Astrocyte (in vitro differentiated cells and primary cell): Measurements from ENCODE around the gene NLRP9. TPM values are rescaled to one million over a fixed set of nuclear protein-coding genes. Genes with fewer than 3 reads are reported as not detected.

ENCODE experiments used
- DNase-seq: peaks from one replicate; pipeline ENCODE4 v3.0.0-alpha.2; 2010; ENCODE audit warnings: low read depth
- FAIRE-seq: peaks from 2 replicates; lab custom pipeline; 2011; peaks lifted over from hg19 to GRCh38; lab: Jason Lieb, UNC
- H2AFZ ChIP-seq: 2 replicates; pipeline ENCODE4 v1.6.0; 2012; ENCODE audit warnings: low read depth, low read length, inconsistent platforms
- H3K27ac ChIP-seq: 2 replicates; pipeline ENCODE4 v1.5.1; 2011; ENCODE audit warnings: low read depth, low read length, inconsistent platforms
- H3K27me3 ChIP-seq: 2 replicates; pipeline ENCODE4 v1.6.0; 2011; ENCODE audit warnings: low read length, inconsistent platforms; ENCODE audit not compliant: insufficient read depth
- H3K36me3 ChIP-seq: 2 replicates; pipeline ENCODE4 v1.5.1; 2011; ENCODE audit warnings: low read length, inconsistent platforms; ENCODE audit not compliant: insufficient read depth
- H3K4me1 ChIP-seq: 2 replicates; pipeline ENCODE4 v1.5.1; 2011; ENCODE audit warnings: low read length, inconsistent platforms; ENCODE audit not compliant: insufficient read depth
- H3K4me2 ChIP-seq: 2 replicates; pipeline ENCODE4 v1.6.0; 2012; ENCODE audit warnings: low read length, inconsistent platforms
- H3K4me3 ChIP-seq: 2 replicates; pipeline ENCODE4 v1.5.1; 2011; ENCODE audit warnings: low read depth, mild to moderate bottlenecking, low read length, inconsistent platforms; ENCODE audit not compliant: insufficient read depth
- H3K79me2 ChIP-seq: 2 replicates; pipeline ENCODE4 v1.6.0; 2012; ENCODE audit warnings: mild to moderate bottlenecking, low read length, inconsistent platforms; ENCODE audit not compliant: insufficient read depth
- H3K9ac ChIP-seq: 2 replicates; pipeline ENCODE4 v1.6.0; 2012; ENCODE audit warnings: mild to moderate bottlenecking, low read length, inconsistent platforms
- H3K9me3 ChIP-seq: 2 replicates; pipeline ENCODE4 v1.5.1; 2012; ENCODE audit warnings: low read depth, mild to moderate bottlenecking, low read length, inconsistent platforms; ENCODE audit not compliant: insufficient read depth
- H4K20me1 ChIP-seq: 2 replicates; pipeline ENCODE4 v1.6.0; 2012; ENCODE audit warnings: low read length, inconsistent platforms; ENCODE audit not compliant: insufficient read depth
- H3K27ac Mint-ChIP-seq: one replicate; pipeline ENCODE4 v1.8.0; 2021; ENCODE audit warnings: mild to moderate bottlenecking, mixed read lengths; ENCODE audit not compliant: unreplicated experiment
- H3K27me3 Mint-ChIP-seq: one replicate; pipeline ENCODE4 v1.8.0; 2021; ENCODE audit warnings: low read depth, mixed read lengths; ENCODE audit not compliant: unreplicated experiment
- H3K36me3 Mint-ChIP-seq: one replicate; pipeline ENCODE4 v1.8.0; 2021; ENCODE audit warnings: low read depth, mixed read lengths; ENCODE audit not compliant: unreplicated experiment
- H3K4me1 Mint-ChIP-seq: one replicate; pipeline ENCODE4 v1.8.0; 2021; ENCODE audit warnings: low read depth, mixed read lengths; ENCODE audit not compliant: unreplicated experiment
- H3K4me3 Mint-ChIP-seq: one replicate; pipeline ENCODE4 v1.8.0; 2021; ENCODE audit warnings: mild to moderate bottlenecking, moderate library complexity, mixed read lengths; ENCODE audit not compliant: unreplicated experiment
- H3K9me3 Mint-ChIP-seq: one replicate; pipeline ENCODE4 v1.8.0; 2021; ENCODE audit warnings: mild to moderate bottlenecking, mixed read lengths; ENCODE audit not compliant: unreplicated experiment
- CTCF ChIP-seq: IDR thresholded peaks from 2 replicates; pipeline ENCODE4 v1.5.1; 2011; ENCODE audit warnings: low read depth, mild to moderate bottlenecking, inconsistent platforms, low read length, moderate library complexity; ENCODE audit not compliant: insufficient read depth
- EZH2 ChIP-seq: IDR thresholded peaks from 2 replicates; pipeline ENCODE4 v1.6.1; 2012; ENCODE audit warnings: mild to moderate bottlenecking, low read length, inconsistent platforms; ENCODE audit not compliant: insufficient read depth
- total RNA-seq: library from RNA; stranded (reverse); gene quantifications from 2 replicates; pipeline ENCODE4 v1.2.1, GENCODE V29; 2021

NLRP9 gene
- total RNA-seq, 1 donor from 2014 or later, result not detected

GRCh38 chr19:55669418-55670279 lies 68.6 kb downstream of the NLRP9 start:
- peaks cover 18% of the 10 kb centered on the region for H3K4me1 Mint-ChIP-seq
- no peaks in the 10 kb centered on the region for H3K27me3 ChIP-seq
- no peaks in the 10 kb centered on the region for H3K27me3 Mint-ChIP-seq
- no peaks in the 10 kb centered on the region for H3K9me3 ChIP-seq
- TF ChIP-seq CTCF (no peak), EZH2 (no peak)
- H3K36me3 ChIP-seq, result peaks cover 11% of the 10 kb centered on the region
- no peak for DNase-seq
- no peak overlapping the region for H2AFZ ChIP-seq
- peaks cover 9% of the 10 kb centered on the region for H3K36me3 Mint-ChIP-seq
- H3K79me2 ChIP-seq, result peaks cover 88% of the 10 kb centered on the region
- no peak overlapping the region for H3K4me3 ChIP-seq
- no peak overlapping the region for H3K4me3 Mint-ChIP-seq
- H3K9ac ChIP-seq, result no peak overlapping the region
- H3K27ac Mint-ChIP-seq, result peak overlapping the region; percentile 62
- peaks cover 1% of the 10 kb centered on the region for H3K9me3 Mint-ChIP-seq
- no peak for FAIRE-seq
- H3K4me2 ChIP-seq, result no peak overlapping the region
- peaks cover 91% of the 10 kb centered on the region for H4K20me1 ChIP-seq
- H3K27ac ChIP-seq, result no peak overlapping the region
- peaks cover 10% of the 10 kb centered on the region for H3K4me1 ChIP-seq

- DNase-seq (no peak), FAIRE-seq (no peak)
- H3K4me1 Mint-ChIP-seq, result peaks cover 14% of the 10 kb centered on the region
- peaks cover 1% of the 10 kb centered on the region for H3K9me3 Mint-ChIP-seq
- Histone ChIP-seq H2AFZ (no peak overlapping the region), H3K36me3 (peaks cover 17% of the 10 kb centered on the region), H4K20me1 (peaks cover 97% of the 10 kb centered on the region), H3K9me3 (no peaks in the 10 kb centered on the region), H3K4me1 (peaks cover 6% of the 10 kb centered on the region), H3K4me3 (no peak overlapping the region), H3K4me2 (no peak overlapping the region), H3K9ac (no peak overlapping the region), H3K27me3 (no peaks in the 10 kb centered on the region), H3K79me2 (peaks cover 90% of the 10 kb centered on the region), H3K27ac (no peak overlapping the region)
- peaks cover 10% of the 10 kb centered on the region for H3K36me3 Mint-ChIP-seq
- no peak overlapping the region for H3K27ac Mint-ChIP-seq
- H3K27me3 Mint-ChIP-seq, result no peaks in the 10 kb centered on the region
- H3K4me3 Mint-ChIP-seq, result no peak overlapping the region
- TF ChIP-seq EZH2, result no peak
- no peak for TF ChIP-seq CTCF
These were observed 69.4 kb downstream of the NLRP9 start for GRCh38 chr19:55668603-55669348.
